Erythroblast (primary cell): ENCODE data around the gene SPINK4.

ENCODE experiments used
- GATA1 ChIP-seq: IDR thresholded peaks from 2 replicates; pipeline ENCODE4 v1.6.1; 2011; ENCODE audit warnings: low read depth, mild to moderate bottlenecking, control low read depth, low read length, moderate library complexity
- POLR2A ChIP-seq: IDR thresholded peaks from 2 replicates; pipeline ENCODE4 v1.6.1; 2011; ENCODE audit warnings: mild to moderate bottlenecking, low read length

- TF ChIP-seq POLR2A, result no peak
- no peak for TF ChIP-seq GATA1
Observed at GRCh38 chr9:33242609-33243134, 2.7 kb downstream of the SPINK4 start.
